Fibroblast of lung (primary cell): ENCODE data around the gene TRIM41. TPM values are rescaled to one million over a fixed set of nuclear protein-coding genes. Genes with fewer than 3 reads are reported as not detected.
A peak's percentile ranks its signal among the peaks of the same experiment; 100 is the strongest.

Experiments
- DNase-seq, 2 donors: peaks; one replicate each; pipeline versions ENCODE4 v3.0.0 to v3.0.0-alpha.2; 2010; ENCODE audit warnings: low read depth in 2 of 2
- H2AFZ ChIP-seq: 2 replicates; pipeline ENCODE4 v1.5.1; 2012; ENCODE audit warnings: low read length, control low read depth, inconsistent platforms
- H3K27ac ChIP-seq: 2 replicates; pipeline ENCODE4 v1.5.1; 2011; ENCODE audit warnings: low read length, control low read depth; ENCODE audit not compliant: insufficient read depth
- H3K27me3 ChIP-seq: 2 replicates; pipeline ENCODE4 v1.5.1; 2011; ENCODE audit warnings: mild to moderate bottlenecking, low read length; ENCODE audit not compliant: control insufficient read depth, insufficient read depth
- H3K36me3 ChIP-seq: 2 replicates; pipeline ENCODE4 v1.5.1; 2011; ENCODE audit warnings: low read length; ENCODE audit not compliant: control insufficient read depth, insufficient read depth
- H3K4me1 ChIP-seq: 2 replicates; pipeline ENCODE4 v1.5.1; 2011; ENCODE audit warnings: low read length; ENCODE audit not compliant: control insufficient read depth, insufficient read depth; ENCODE audit errors: extremely low read depth
- H3K4me2 ChIP-seq: 2 replicates; pipeline ENCODE4 v1.5.1; 2011; ENCODE audit warnings: low read length, control low read depth; ENCODE audit not compliant: insufficient read depth; ENCODE audit errors: extremely low read depth
- H3K4me3 ChIP-seq, 4 experiments: fragments of 200-600 bp in 1 of 4; sonication (generic) in 1 of 4; replicated peaks in 1 of 4; 2 replicates each; pipeline ENCODE4 v1.5.1; 2011 to 2016; ENCODE audit warnings: low read length in 4 of 4, low read depth in 3 of 4, mild to moderate bottlenecking in 3 of 4, control low read depth in 2 of 4, inconsistent platforms in 1 of 4, mixed read lengths in 1 of 4; ENCODE audit not compliant: insufficient read depth in 1 of 4; ENCODE audit errors: control extremely low read depth in 1 of 4
- H3K79me2 ChIP-seq: 2 replicates; pipeline ENCODE4 v1.5.1; 2012; ENCODE audit warnings: mild to moderate bottlenecking, low read length, inconsistent platforms; ENCODE audit not compliant: control insufficient read depth, insufficient read depth
- H3K9ac ChIP-seq: 2 replicates; pipeline ENCODE4 v1.5.1; 2011; ENCODE audit warnings: mild to moderate bottlenecking, low read length, control low read depth; ENCODE audit not compliant: insufficient read depth
- H3K9me3 ChIP-seq: 2 replicates; pipeline ENCODE4 v1.5.1; 2012; ENCODE audit warnings: low read depth, low read length; ENCODE audit not compliant: control insufficient read depth, insufficient read depth
- H4K20me1 ChIP-seq: 2 replicates; pipeline ENCODE4 v1.5.1; 2011; ENCODE audit warnings: low read length; ENCODE audit not compliant: control insufficient read depth, insufficient read depth; ENCODE audit errors: extremely low read depth
- EZH2 ChIP-seq: IDR thresholded peaks from 2 replicates; pipeline ENCODE4 v1.5.1; 2012; ENCODE audit warnings: low read length, control low read depth, mild to moderate bottlenecking; ENCODE audit errors: missing control alignments
- polyA plus RNA-seq, 2 donors: library from polyadenylated mRNA; depleted of rRNA in 1 of 2; stranded (reverse) in 1 of 2; unstranded in 1 of 2; fragments of >200 nt; gene quantifications; 2 replicates each; pipeline ENCODE4 v1.2.1, GENCODE V29; 2011 to 2012; ENCODE audit warnings: missing spikeins in 1 of 2
- total RNA-seq: library from RNA; depleted of rRNA; stranded (reverse); fragments of >200 nt; gene quantifications from 2 replicates; pipeline ENCODE4 v1.2.1, GENCODE V29; 2014
- TF ChIP-seq, protein P1 (sequence below), 2 donors: IDR thresholded peaks in 1 of 2; conservative IDR thresholded peaks in 1 of 2; 1 replicate in 1 of 2; 2 replicates in 1 of 2; pipeline ENCODE4 v1.5.1; 2011 to 2012; ENCODE audit warnings: low read length in 2 of 2, control low read depth in 1 of 2, inconsistent platforms in 1 of 2, low read depth in 1 of 2, mild to moderate bottlenecking in 1 of 2

Gene TRIM41
- total and polyA plus RNA-seq, 2 donors (not counting 1 experiment from before 2014, with no cell fraction given): 8.3 to 17.0 TPM

DNA sequence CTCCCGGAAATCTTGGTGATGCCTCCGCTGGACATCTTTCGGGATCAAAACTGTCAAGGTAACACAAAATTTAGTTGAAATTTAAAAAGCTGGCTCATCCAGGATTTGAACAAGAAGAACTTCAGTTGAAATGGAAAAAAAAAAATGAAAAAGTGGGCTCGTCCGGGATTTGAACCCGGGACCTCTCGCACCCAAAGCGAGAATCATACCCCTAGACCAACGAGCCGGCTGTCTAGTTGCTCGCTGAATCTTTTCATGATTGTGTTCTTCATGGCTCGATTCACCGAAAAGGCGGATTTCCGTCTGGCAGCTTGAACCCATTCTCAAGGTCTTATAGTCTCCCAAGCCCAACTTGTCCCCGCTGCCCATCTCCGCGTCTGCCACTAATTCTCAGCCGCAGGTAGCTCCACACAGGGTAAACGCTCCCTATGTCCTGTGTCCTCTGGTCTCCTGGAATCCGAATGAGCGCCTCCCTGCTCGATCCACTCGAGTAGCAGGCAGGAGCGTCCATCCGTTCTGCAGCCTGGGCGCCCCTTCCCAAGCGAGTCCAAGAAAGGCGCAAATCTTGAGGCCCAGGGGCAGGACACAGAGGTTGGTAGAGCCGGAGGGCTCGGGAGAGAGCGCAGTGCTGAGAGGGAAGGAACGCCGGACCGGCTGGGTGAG, 34.2 kb upstream of the TRIM41 start:
- DNase-seq: peak; percentile 70 to 81
- Histone ChIP-seq H3K27me3 (no peaks in the 10 kb centered on the region), H2AFZ (peak overlapping the region; percentile 92), H3K4me3 (peak overlapping the region; percentile 82 to 96 (median 85)), H3K79me2 (no peaks in the 10 kb centered on the region), H3K4me1 (no peaks in the 10 kb centered on the region), H3K9me3 (no peaks in the 10 kb centered on the region), H3K9ac (peak overlapping the region; percentile 48), H3K36me3 (no peaks in the 10 kb centered on the region), H4K20me1 (no peaks in the 10 kb centered on the region), H3K4me2 (peak overlapping the region; percentile 98), H3K27ac (peak overlapping the region; percentile 78)
- TF ChIP-seq, protein P1, sequence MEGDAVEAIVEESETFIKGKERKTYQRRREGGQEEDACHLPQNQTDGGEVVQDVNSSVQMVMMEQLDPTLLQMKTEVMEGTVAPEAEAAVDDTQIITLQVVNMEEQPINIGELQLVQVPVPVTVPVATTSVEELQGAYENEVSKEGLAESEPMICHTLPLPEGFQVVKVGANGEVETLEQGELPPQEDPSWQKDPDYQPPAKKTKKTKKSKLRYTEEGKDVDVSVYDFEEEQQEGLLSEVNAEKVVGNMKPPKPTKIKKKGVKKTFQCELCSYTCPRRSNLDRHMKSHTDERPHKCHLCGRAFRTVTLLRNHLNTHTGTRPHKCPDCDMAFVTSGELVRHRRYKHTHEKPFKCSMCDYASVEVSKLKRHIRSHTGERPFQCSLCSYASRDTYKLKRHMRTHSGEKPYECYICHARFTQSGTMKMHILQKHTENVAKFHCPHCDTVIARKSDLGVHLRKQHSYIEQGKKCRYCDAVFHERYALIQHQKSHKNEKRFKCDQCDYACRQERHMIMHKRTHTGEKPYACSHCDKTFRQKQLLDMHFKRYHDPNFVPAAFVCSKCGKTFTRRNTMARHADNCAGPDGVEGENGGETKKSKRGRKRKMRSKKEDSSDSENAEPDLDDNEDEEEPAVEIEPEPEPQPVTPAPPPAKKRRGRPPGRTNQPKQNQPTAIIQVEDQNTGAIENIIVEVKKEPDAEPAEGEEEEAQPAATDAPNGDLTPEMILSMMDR (conservative IDR thresholded peaks at IDR 0.05 in 1 of 2, IDR thresholded peaks at IDR 0.05 in 1 of 2; ENCODE audit: low read depth in 1 of 2, low read length in 2 of 2): peak in 1 of 2 donors; percentile 6
- TF ChIP-seq EZH2: no peak

DNA sequence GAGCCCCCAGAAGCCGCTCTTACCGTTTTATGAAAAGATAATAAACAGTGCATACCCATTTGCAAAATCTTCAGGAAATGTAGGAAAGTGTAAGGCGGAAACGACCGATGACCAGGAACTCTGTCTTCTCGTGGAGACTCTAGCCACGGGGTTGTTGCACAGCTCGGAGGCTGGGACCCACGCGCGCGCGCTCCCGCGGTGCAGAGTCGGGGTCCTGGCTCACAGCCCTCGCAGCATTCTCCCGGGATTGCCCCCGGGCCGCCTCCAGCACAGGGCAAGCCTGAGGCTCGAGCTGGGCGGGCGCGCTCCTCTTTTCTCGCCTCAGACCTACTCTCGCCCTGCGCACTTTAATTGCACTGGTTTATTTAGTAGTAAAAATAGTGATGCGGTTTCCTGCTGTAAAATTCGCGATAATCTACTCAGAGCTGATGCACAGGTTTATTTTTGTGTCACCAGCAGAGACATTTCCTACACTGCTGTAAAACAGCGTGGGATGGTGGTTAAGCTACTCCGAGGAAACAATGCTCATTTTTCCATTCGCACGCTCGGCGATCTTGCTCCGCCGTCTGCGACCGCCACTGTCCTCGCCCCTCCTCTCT, 33.6 kb upstream of the TRIM41 start:
- H2AFZ ChIP-seq: peak overlapping the region; percentile 92
- no peaks in the 10 kb centered on the region for H3K9me3 ChIP-seq
- H3K4me2 ChIP-seq: peak overlapping the region; percentile 98
- no peaks in the 10 kb centered on the region for H4K20me1 ChIP-seq
- H3K9ac ChIP-seq: peak overlapping the region; percentile 41
- H3K79me2 ChIP-seq: no peaks in the 10 kb centered on the region
- no peaks in the 10 kb centered on the region for H3K4me1 ChIP-seq
- H3K4me3 ChIP-seq: peak overlapping the region; percentile 82 to 96 (median 85)
- peak; percentile 33 to 42 for DNase-seq
- no peaks in the 10 kb centered on the region for H3K36me3 ChIP-seq
- TF ChIP-seq, protein P1 (conservative IDR thresholded peaks at IDR 0.05 in 1 of 2, IDR thresholded peaks at IDR 0.05 in 1 of 2; ENCODE audit: low read depth in 1 of 2, low read length in 2 of 2): no peak
- TF ChIP-seq EZH2: no peak
- H3K27me3 ChIP-seq: no peaks in the 10 kb centered on the region
- H3K27ac ChIP-seq: peak overlapping the region; percentile 32

DNA sequence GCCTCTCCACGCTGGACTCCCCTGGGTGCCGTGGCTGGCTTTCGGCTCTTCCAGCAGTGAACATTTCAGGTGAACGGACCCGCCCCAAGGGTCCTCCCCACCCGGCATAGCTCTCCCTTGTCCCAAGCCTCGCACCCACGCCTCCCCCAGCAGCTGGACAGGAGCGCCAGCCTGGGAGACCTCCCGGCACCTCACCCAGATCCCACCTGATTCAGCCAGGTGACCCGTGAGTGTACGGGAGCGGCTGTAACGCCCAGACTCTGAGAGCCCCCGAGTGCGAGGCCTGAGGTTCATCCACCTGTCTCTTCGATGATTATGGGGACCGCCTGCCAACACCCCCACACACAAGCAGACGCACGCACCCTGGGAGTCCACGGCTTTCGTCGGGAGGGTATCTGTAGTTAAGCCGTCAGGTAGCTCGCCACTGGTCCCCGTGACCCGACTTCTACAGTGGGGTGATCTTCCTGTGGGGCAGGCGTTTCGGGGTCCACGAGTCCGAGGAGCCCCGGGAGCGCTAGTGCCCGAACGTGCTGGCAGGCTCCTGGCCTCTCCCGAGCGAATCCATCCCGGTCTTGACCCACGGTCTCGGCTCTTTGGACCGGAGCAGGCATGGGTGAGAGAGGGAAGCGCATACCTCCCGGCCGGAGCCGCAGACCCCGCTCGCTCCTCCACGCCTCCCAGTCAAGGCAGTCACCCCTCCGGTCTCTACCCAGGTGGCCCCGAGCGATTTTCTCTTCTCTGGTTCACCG, 32.9 kb upstream of the TRIM41 start:
- H2AFZ ChIP-seq: peak overlapping the region; percentile 92
- H4K20me1 ChIP-seq: no peaks in the 10 kb centered on the region
- peak overlapping the region; percentile 82 to 96 (median 85) for H3K4me3 ChIP-seq
- TF ChIP-seq EZH2: no peak
- TF ChIP-seq, protein P1 (conservative IDR thresholded peaks at IDR 0.05 in 1 of 2, IDR thresholded peaks at IDR 0.05 in 1 of 2; ENCODE audit: low read depth in 1 of 2, low read length in 2 of 2): no peak
- H3K27ac ChIP-seq: no peak overlapping the region
- no peaks in the 10 kb centered on the region for H3K36me3 ChIP-seq
- H3K4me1 ChIP-seq: no peaks in the 10 kb centered on the region
- H3K9ac ChIP-seq: peak overlapping the region; percentile 17
- no peak for DNase-seq
- H3K27me3 ChIP-seq: no peaks in the 10 kb centered on the region
- H3K9me3 ChIP-seq: no peaks in the 10 kb centered on the region
- peak overlapping the region; percentile 98 for H3K4me2 ChIP-seq
- H3K79me2 ChIP-seq: no peaks in the 10 kb centered on the region
